Myocyte (in vitro differentiated cells): ENCODE results near the gene ATP8A1. TPM values are rescaled to one million over a fixed set of nuclear protein-coding genes. Genes with fewer than 3 reads are reported as not detected.

ENCODE experiments used
- DNase-seq: peaks from one replicate; pipeline ENCODE4 v3.0.0-alpha.2; 2012; ENCODE audit warnings: low read depth
- total RNA-seq: library from RNA; depleted of rRNA; stranded (reverse); fragments of >200 nt; gene quantifications from 2 replicates; pipeline ENCODE4 v1.2.3, GENCODE V29; 2014

Gene ATP8A1
- total RNA-seq, 1 donor from 2014 or later = 1.4 TPM

- DNase-seq = no peak
Observed at GRCh38 chr4:42417550-42417949, 239.4 kb downstream of the ATP8A1 start.

GRCh38 chr4:42416017-42416416, 240.9 kb downstream of the ATP8A1 start:
- no peak for DNase-seq

- no peak for DNase-seq
Observed at GRCh38 chr4:42415281-42415680, 241.6 kb downstream of the ATP8A1 start.

GRCh38 chr4:42412251-42412650, 244.7 kb downstream of the ATP8A1 start:
- no peak for DNase-seq

GRCh38 chr4:42411803-42412202, 245.1 kb downstream of the ATP8A1 start:
- no peak for DNase-seq

GRCh38 chr4:42410446-42410845, 246.5 kb downstream of the ATP8A1 start:
- no peak for DNase-seq

- DNase-seq = no peak
Observed at GRCh38 chr4:42404001-42404400, 252.9 kb downstream of the ATP8A1 start.

- DNase-seq = no peak
Observed at GRCh38 chr4:42401171-42401570, 255.7 kb downstream of the ATP8A1 start.

GRCh38 chr4:42399393-42399792, 257.5 kb downstream of the ATP8A1 start:
- DNase-seq = no peak

GRCh38 chr4:42398871-42399331, 258.0 kb downstream of the ATP8A1 start:
- no peak for DNase-seq

GRCh38 chr4:42398171-42398870, 258.6 kb downstream of the ATP8A1 start:
- no peak for DNase-seq

- no peak for DNase-seq
Observed at GRCh38 chr4:42397635-42398170, 259.2 kb downstream of the ATP8A1 start.

- no peak for DNase-seq
Observed at GRCh38 chr4:42396752-42397634, 259.9 kb downstream of the ATP8A1 start, which contains the start of gene SHISA3. SHISA3 (plus strand) TSS chr4:42397488; CDS start chr4:42398057, 569 bp downstream.

GRCh38 chr4:42396361-42396751, 260.5 kb downstream of the ATP8A1 start:
- DNase-seq = no peak

- no peak for DNase-seq
Observed at GRCh38 chr4:42395595-42395994, 261.3 kb downstream of the ATP8A1 start.

GRCh38 chr4:42392436-42392835, 264.5 kb downstream of the ATP8A1 start:
- no peak for DNase-seq

- DNase-seq = no peak
Observed at GRCh38 chr4:42391981-42392380, 264.9 kb downstream of the ATP8A1 start.

GRCh38 chr4:42391355-42391664, 265.6 kb downstream of the ATP8A1 start:
- no peak for DNase-seq

GRCh38 chr4:42390622-42391354, 266.1 kb downstream of the ATP8A1 start:
- DNase-seq = no peak

- no peak for DNase-seq
Observed at GRCh38 chr4:42385516-42385915, 271.4 kb downstream of the ATP8A1 start.

GRCh38 chr4:42381666-42382065, 275.2 kb downstream of the ATP8A1 start:
- no peak for DNase-seq

- DNase-seq = no peak
Observed at GRCh38 chr4:42377497-42377896, 279.4 kb downstream of the ATP8A1 start.
